Measurements from ENCODE around the gene VWF.

- no peak for TF ChIP-seq CTCF (IDR thresholded peaks at IDR 0.05)
- no peak for TF ChIP-seq POLR2A (IDR thresholded peaks at IDR 0.05)
Observed at GRCh38 chr12:6036509-6036908, 88.0 kb downstream of the VWF start.
